Naive thymus-derived CD4-positive, alpha-beta T cell (primary cell): ENCODE data around the gene MFAP3. TPM values are rescaled to one million over a fixed set of nuclear protein-coding genes. Genes with fewer than 3 reads are reported as not detected.
A peak's percentile ranks its signal among the peaks of the same experiment; 100 is the strongest.

Experiments
- ATAC-seq: fragments of 150-1000 bp; cut with Tn5 transposase; 2 replicates; pipeline ENCODE4 v1.10.0; 2021; ENCODE audit warnings: mild to moderate bottlenecking, moderate library complexity
- CTCF ChIA-PET: fragments of 350-600 bp; sonication (Branson Sonifier 250); formaldehyde crosslinking; loops from one replicate; lab custom pipeline; 2021; ENCODE audit warnings: antibody characterized with exemption; lab: Charles Lee
- POLR2A ChIA-PET: fragments of 350-600 bp; sonication (Branson Sonifier 250); formaldehyde crosslinking; loops from one replicate; lab custom pipeline; 2021; ENCODE audit warnings: antibody characterized with exemption, inconsistent platforms; lab: Charles Lee
- DNase-seq, 9 donors: peaks; one replicate each; pipeline versions ENCODE4 v3.0.0 to v3.0.0-alpha.2; 2020 to 2022; ENCODE audit warnings: mixed read lengths in 1 of 9
- H3K27ac ChIP-seq: one replicate; pipeline ENCODE4 v1.7.0; 2013; ENCODE audit warnings: mild to moderate bottlenecking, low read depth, low read length, moderate library complexity
- H3K27me3 ChIP-seq, 2 donors: one replicate each; pipeline ENCODE4 v1.7.0; 2013; ENCODE audit warnings: low read length in 2 of 2, mild to moderate bottlenecking in 2 of 2, moderate library complexity in 2 of 2; ENCODE audit not compliant: control insufficient read depth in 2 of 2, insufficient read depth in 2 of 2
- H3K36me3 ChIP-seq, 3 experiments: 1 replicate in 2 of 3; 2 replicates in 1 of 3; pipeline ENCODE4 v1.7.0; 2013; ENCODE audit warnings: low read length in 3 of 3, mild to moderate bottlenecking in 3 of 3, moderate library complexity in 1 of 3; ENCODE audit not compliant: insufficient read depth in 3 of 3, control insufficient read depth in 2 of 3
- H3K4me1 ChIP-seq, 2 donors: one replicate each; pipeline ENCODE4 v1.7.0; 2013; ENCODE audit warnings: low read length in 2 of 2, mild to moderate bottlenecking in 2 of 2, moderate library complexity in 1 of 2; ENCODE audit not compliant: control insufficient read depth in 2 of 2, insufficient read depth in 2 of 2
- H3K4me3 ChIP-seq: 2 replicates; pipeline ENCODE4 v1.7.0; 2013; ENCODE audit warnings: mild to moderate bottlenecking, low read length
- H3K9me3 ChIP-seq, 3 experiments: 1 replicate in 2 of 3; 2 replicates in 1 of 3; pipeline ENCODE4 v1.7.0; 2013; ENCODE audit warnings: low read length in 3 of 3; ENCODE audit not compliant: control insufficient read depth in 2 of 3
- H3K27ac Mint-ChIP-seq, 9 donors: one replicate each; pipeline ENCODE4 v1.8.0; 2020 to 2022; ENCODE audit warnings: mixed read lengths in 9 of 9, mild to moderate bottlenecking in 8 of 9, moderate library complexity in 5 of 9, inconsistent platforms in 2 of 9
- H3K27me3 Mint-ChIP-seq, 5 donors: one replicate each; pipeline ENCODE4 v1.8.0; 2021 to 2022; ENCODE audit warnings: mixed read lengths in 5 of 5, mild to moderate bottlenecking in 1 of 5
- H3K36me3 Mint-ChIP-seq, 5 donors: one replicate each; pipeline ENCODE4 v1.8.0; 2020 to 2022; ENCODE audit warnings: mixed read lengths in 5 of 5, mild to moderate bottlenecking in 3 of 5, inconsistent platforms in 1 of 5
- H3K4me1 Mint-ChIP-seq, 7 donors: one replicate each; pipeline ENCODE4 v1.8.0; 2020 to 2022; ENCODE audit warnings: mixed read lengths in 7 of 7, mild to moderate bottlenecking in 3 of 7, inconsistent platforms in 1 of 7
- H3K4me3 Mint-ChIP-seq, 10 donors: one replicate each; pipeline ENCODE4 v1.8.0; 2020 to 2022; ENCODE audit warnings: mild to moderate bottlenecking in 10 of 10, mixed read lengths in 10 of 10, moderate library complexity in 6 of 10, inconsistent platforms in 2 of 10
- H3K9me3 Mint-ChIP-seq, 11 donors: one replicate each; pipeline ENCODE4 v1.8.0; 2020 to 2022; ENCODE audit warnings: mixed read lengths in 11 of 11, mild to moderate bottlenecking in 4 of 11, inconsistent platforms in 1 of 11, moderate library complexity in 1 of 11
- intact Hi-C, 2 donors: fragments of 100-400 bp; cut with micrococcal nuclease; formaldehyde crosslinking; loops; one replicate each; pipeline ENCODE4 v1.15.1; 2023
- polyA plus RNA-seq, 2 donors: library from polyadenylated mRNA; unstranded; fragments of 300-500 nt; fragmentation: Illumina TruSeq; gene quantifications; one replicate each; pipeline ENCODE4 v1.2.3, GENCODE V29; 2021
- total RNA-seq, 6 experiments: library from RNA in 5 of 6; stranded (reverse) in 5 of 6; gene quantifications; 1 replicate in 5 of 6; 2 replicates in 1 of 6; pipeline ENCODE4 v1.2.3 and lab custom pipeline; 2021 to 2026

MFAP3 gene
- total and polyA plus RNA-seq, 7 experiments from 2014 or later: 5.6 to 30.6 (median 16.8) TPM

DNA sequence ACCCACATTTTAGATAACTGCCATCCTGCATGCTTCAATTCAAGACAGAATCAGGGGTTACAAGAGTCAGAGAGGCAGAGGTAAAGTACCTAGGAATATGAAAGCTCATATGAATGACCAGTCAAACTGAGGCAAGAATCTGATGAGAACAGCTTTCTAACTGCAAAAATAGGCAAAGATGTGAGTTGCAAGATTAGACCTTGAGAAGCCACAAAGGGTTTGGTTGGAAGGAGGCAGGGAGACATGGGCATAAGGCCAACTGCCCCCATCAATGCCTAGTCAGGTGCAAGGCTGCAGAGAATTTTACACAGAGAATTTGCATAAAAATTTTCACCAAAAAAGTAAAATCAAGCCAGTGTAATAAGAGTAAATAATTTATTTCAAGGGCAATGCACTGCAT, 12.8 kb upstream of the MFAP3 start:
- ChIA-PET POLR2A (no interaction called here), CTCF (interaction anchor here (0.8 kb wide), 1 partner anchor 159 kb away, joined by 3 read pairs; no protein-coding TSS in a partner anchor)
- no peaks in the 10 kb centered on the region for H3K27me3 ChIP-seq
- DNase-seq: no peak
- no peak overlapping the region for H3K4me3 ChIP-seq
- H3K27ac Mint-ChIP-seq: no peak overlapping the region
- intact Hi-C loops: no loop called here
- H3K36me3 ChIP-seq: peaks cover 0 to 34% (median 3%) of the 10 kb centered on the region in 3 experiments
- peaks cover 0 to 5% (median 0%) of the 10 kb centered on the region in 11 donors for H3K9me3 Mint-ChIP-seq
- H3K36me3 Mint-ChIP-seq: peaks cover 14 to 67% (median 44%) of the 10 kb centered on the region in 5 donors
- H3K4me1 ChIP-seq: no peaks in the 10 kb centered on the region
- peaks cover 0 to 6% (median 5%) of the 10 kb centered on the region in 7 donors for H3K4me1 Mint-ChIP-seq
- no peak overlapping the region for H3K4me3 Mint-ChIP-seq
- no peaks in the 10 kb centered on the region for H3K27me3 Mint-ChIP-seq
- H3K9me3 ChIP-seq: no peaks in the 10 kb centered on the region
- H3K27ac ChIP-seq: no peak overlapping the region
- no peak for ATAC-seq

DNA sequence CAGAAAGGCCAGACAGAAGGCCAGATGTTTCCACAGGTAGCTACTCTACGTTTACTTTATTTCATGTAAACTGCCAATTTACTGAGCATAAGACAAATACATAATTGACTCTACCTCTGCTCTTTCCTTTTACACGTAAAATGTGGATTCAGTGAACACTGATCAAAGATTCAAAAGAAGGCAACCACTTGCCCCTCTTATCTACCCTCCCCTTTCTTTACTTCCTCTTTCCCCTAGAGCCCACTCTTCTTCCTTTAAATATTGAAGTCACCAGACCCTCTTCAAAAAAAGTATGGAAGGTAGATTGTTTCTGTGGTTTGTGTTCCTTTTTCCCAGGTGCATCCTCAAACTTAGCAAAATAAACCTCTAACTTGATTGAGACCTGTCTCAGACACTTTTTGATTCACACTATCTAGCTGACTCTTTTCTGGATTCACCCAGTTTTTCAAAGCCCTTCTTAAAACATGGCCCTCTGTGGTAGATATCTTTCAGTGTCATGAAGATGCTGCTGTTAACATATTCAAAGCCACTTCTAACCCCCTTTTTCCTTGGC, 6.8 kb upstream of the MFAP3 start:
- no peak for ATAC-seq
- CTCF ChIA-PET: no interaction called here
- Histone ChIP-seq H3K4me1 (no peaks in the 10 kb centered on the region), H3K9me3 (no peaks in the 10 kb centered on the region), H3K27ac (no peak overlapping the region), H3K36me3 (peaks cover 0 to 30% (median 4%) of the 10 kb centered on the region in 3 experiments), H3K27me3 (no peaks in the 10 kb centered on the region), H3K4me3 (no peak overlapping the region)
- Mint-ChIP-seq H3K36me3 (peaks cover 18 to 66% (median 36%) of the 10 kb centered on the region in 5 donors), H3K9me3 (no peaks in the 10 kb centered on the region), H3K4me3 (no peak overlapping the region), H3K27me3 (no peaks in the 10 kb centered on the region), H3K27ac (peak overlapping the region in 1 of 9 donors; percentile 9), H3K4me1 (peaks cover 6 to 35% (median 18%) of the 10 kb centered on the region in 7 donors)
- DNase-seq: no peak
- intact Hi-C loops: no loop called here
- POLR2A ChIA-PET: no interaction called here

GRCh38 chr5:154034944-154035343, 3.8 kb upstream of the MFAP3 start:
- CTCF ChIA-PET: no interaction called here
- peaks cover 20 to 63% (median 46%) of the 10 kb centered on the region in 7 donors for H3K4me1 Mint-ChIP-seq
- H3K27me3 Mint-ChIP-seq: no peaks in the 10 kb centered on the region
- ATAC-seq (no peak), DNase-seq (no peak)
- POLR2A ChIA-PET: no interaction called here
- Histone ChIP-seq H3K4me1 (peaks cover 11 to 15% of the 10 kb centered on the region in 2 donors), H3K27ac (no peak overlapping the region), H3K36me3 (peaks cover 0 to 21% (median 4%) of the 10 kb centered on the region in 3 experiments), H3K4me3 (no peak overlapping the region), H3K9me3 (no peaks in the 10 kb centered on the region), H3K27me3 (no peaks in the 10 kb centered on the region)
- peaks cover 18 to 45% (median 30%) of the 10 kb centered on the region in 5 donors for H3K36me3 Mint-ChIP-seq
- peak overlapping the region in 1 of 9 donors; percentile 0 for H3K27ac Mint-ChIP-seq
- no peaks in the 10 kb centered on the region for H3K9me3 Mint-ChIP-seq
- intact Hi-C loops: no loop called here
- no peak overlapping the region for H3K4me3 Mint-ChIP-seq

DNA sequence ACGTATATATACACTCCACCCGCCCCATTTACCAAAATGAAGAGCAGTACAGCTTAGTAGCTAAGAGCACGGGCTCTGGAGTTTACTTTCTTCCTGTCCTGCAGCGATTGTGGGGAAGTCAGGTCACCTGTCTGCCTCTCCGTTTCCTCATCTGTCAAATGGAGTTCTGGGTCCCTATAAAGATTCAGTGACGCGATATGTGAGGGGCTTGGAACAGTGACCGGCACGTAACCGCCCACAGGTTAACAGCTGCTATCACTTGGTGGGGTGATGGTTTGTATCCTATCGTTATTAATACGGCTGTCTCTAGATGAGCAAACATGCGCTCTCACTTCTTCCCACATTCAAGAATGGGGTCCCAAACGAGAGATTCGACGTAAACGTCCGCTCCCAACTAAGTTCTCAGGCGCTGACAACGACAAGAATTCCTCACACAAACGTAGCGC, 483 bp upstream of the MFAP3 start:
- Mint-ChIP-seq H3K27ac (peak overlapping the region; percentile 96 to 99 (median 97)), H3K9me3 (no peaks in the 10 kb centered on the region), H3K4me3 (peak overlapping the region; percentile 91 to 99 (median 98)), H3K36me3 (peaks cover 5 to 22% (median 7%) of the 10 kb centered on the region in 5 donors), H3K27me3 (no peaks in the 10 kb centered on the region), H3K4me1 (peaks cover 32 to 75% (median 71%) of the 10 kb centered on the region in 7 donors)
- peak in 2 of 9 donors; percentile 37 to 40 for DNase-seq
- peaks cover 11 to 21% of the 10 kb centered on the region in 2 donors for H3K4me1 ChIP-seq
- H3K4me3 ChIP-seq: peak overlapping the region; percentile 93
- POLR2A ChIA-PET: interaction anchor here (0.7 to 3.5 kb wide), 10 partner anchors 8 to 719 kb away, joined by 3 to 26 read pairs (median 3); partner anchors contain the start of gene GALNT10
- no peaks in the 10 kb centered on the region for H3K36me3 ChIP-seq
- ATAC-seq: peak; percentile 51
- no peaks in the 10 kb centered on the region for H3K9me3 ChIP-seq
- no peaks in the 10 kb centered on the region for H3K27me3 ChIP-seq
- intact Hi-C loops: loop anchor here (1.0 to 2.0 kb wide), 8 partner anchors 34 to 1511 kb away; partner anchors contain the start of genes CNOT8 (in 2 of the 2), GALNT10 (in 2 of the 2), LARP1 (in 2 of the 2) and MRPL22 (in 2 of the 2)
- H3K27ac ChIP-seq: peak overlapping the region; percentile 80
- CTCF ChIA-PET: interaction anchor here (1.2 to 1.3 kb wide), 2 partner anchors 30 to 159 kb away, joined by 3 read pairs; no protein-coding TSS in a partner anchor

- Mint-ChIP-seq H3K27ac (peak overlapping the region; percentile 96 to 99 (median 97)), H3K27me3 (no peaks in the 10 kb centered on the region), H3K36me3 (peaks cover 0 to 20% (median 4%) of the 10 kb centered on the region in 5 donors), H3K4me1 (peaks cover 39 to 83% (median 81%) of the 10 kb centered on the region in 7 donors), H3K4me3 (peak overlapping the region; percentile 91 to 99 (median 98)), H3K9me3 (no peaks in the 10 kb centered on the region)
- ChIA-PET CTCF (interaction anchor here (1.3 kb wide), 1 partner anchor 29 kb away, joined by 3 read pairs; no protein-coding TSS in a partner anchor), POLR2A (interaction anchor here (0.7 to 3.5 kb wide), 6 partner anchors 11 to 182 kb away, joined by 3 to 26 read pairs (median 4); partner anchors contain the start of gene GALNT10)
- Histone ChIP-seq H3K27ac (peak overlapping the region; percentile 80), H3K36me3 (no peaks in the 10 kb centered on the region), H3K4me3 (peak overlapping the region; percentile 93), H3K27me3 (no peaks in the 10 kb centered on the region), H3K4me1 (peaks cover 11 to 21% of the 10 kb centered on the region in 2 donors), H3K9me3 (no peaks in the 10 kb centered on the region)
- intact Hi-C loops: loop anchor here (1.0 to 2.0 kb wide), 3 partner anchors 365 to 901 kb away; partner anchors contain the start of genes MRPL22 (in 2 of the 2) and LARP1 (in 1 of the 2)
- ATAC-seq (no peak), DNase-seq (peak in 1 of 9 donors; percentile 3)
Observed at GRCh38 chr5:154039458-154039829, 677 bp downstream of the MFAP3 start.

DNA sequence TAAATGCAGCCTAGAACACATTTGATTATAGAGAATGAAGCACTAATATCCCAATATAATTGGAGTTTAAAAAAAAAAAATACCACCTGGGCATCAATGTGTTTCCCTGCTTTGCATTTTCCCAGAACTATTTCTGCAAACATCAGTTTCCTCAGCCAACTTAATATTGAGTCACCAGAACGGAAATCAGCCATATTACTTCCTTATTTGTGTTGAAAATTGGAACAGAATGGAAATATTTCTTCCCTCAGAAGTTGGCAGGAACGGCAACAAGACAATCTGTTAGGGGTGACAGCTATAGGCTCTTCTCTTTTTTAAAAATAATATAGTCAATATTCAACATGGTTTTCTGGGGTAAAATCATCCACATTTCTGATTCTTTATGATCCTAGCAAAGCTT, 4.0 kb downstream of the MFAP3 start:
- Histone ChIP-seq H3K27ac (no peak overlapping the region), H3K4me3 (no peak overlapping the region), H3K9me3 (no peaks in the 10 kb centered on the region), H3K4me1 (peaks cover 9 to 19% of the 10 kb centered on the region in 2 donors), H3K36me3 (no peaks in the 10 kb centered on the region), H3K27me3 (no peaks in the 10 kb centered on the region)
- no peaks in the 10 kb centered on the region for H3K27me3 Mint-ChIP-seq
- H3K4me1 Mint-ChIP-seq: peaks cover 41 to 88% (median 86%) of the 10 kb centered on the region in 7 donors
- H3K27ac Mint-ChIP-seq: no peak overlapping the region
- no peaks in the 10 kb centered on the region for H3K9me3 Mint-ChIP-seq
- DNase-seq (no peak), ATAC-seq (no peak)
- H3K36me3 Mint-ChIP-seq: peaks cover 4 to 22% (median 9%) of the 10 kb centered on the region in 5 donors
- no peak overlapping the region for H3K4me3 Mint-ChIP-seq
- ChIA-PET CTCF (interaction anchor here (1.0 kb wide), 1 partner anchor 137 kb away, joined by 3 read pairs; no protein-coding TSS in a partner anchor), POLR2A (no interaction called here)
- intact Hi-C loops: loop anchor here in 1 of 2 donors (1.0 kb wide), 1 partner anchor 41 kb away; no protein-coding TSS in a partner anchor
